Measurements from ENCODE around the gene MAML3.

MAML3 gene

GRCh38 chr4:139913995-139914598 is 239.9 kb downstream of the MAML3 start:
- no peak for TF ChIP-seq POLR2AphosphoS5 (IDR thresholded peaks at IDR 0.05; ENCODE audit: low read depth, low read length)
- no peak for TF ChIP-seq REST (IDR thresholded peaks at IDR 0.05; ENCODE audit: insufficient read depth in 1 of 2, low read depth in 2 of 2, low read length in 2 of 2)
- TF ChIP-seq FOXP2 (optimal IDR thresholded peaks at IDR 0.05; ENCODE audit: borderline replicate concordance, extremely low read depth, extremely low read length, insufficient read depth) = no peak
- TF ChIP-seq SIN3A (IDR thresholded peaks at IDR 0.05; ENCODE audit: borderline replicate concordance, insufficient read depth, low read length) = no peak
- no peak for TF ChIP-seq TAF1 (IDR thresholded peaks at IDR 0.05; ENCODE audit: borderline replicate concordance, insufficient read depth, low read length)

- no peak for TF ChIP-seq REST (IDR thresholded peaks at IDR 0.05; ENCODE audit: insufficient read depth in 1 of 2, low read depth in 2 of 2, low read length in 2 of 2)
Observed at GRCh38 chr4:139913398-139913990, 240.5 kb downstream of the MAML3 start.

GRCh38 chr4:139912445-139912844 is 241.5 kb downstream of the MAML3 start:
- TF ChIP-seq POLR2AphosphoS5 (IDR thresholded peaks at IDR 0.05; ENCODE audit: low read depth, low read length) = no peak
- TF ChIP-seq REST (IDR thresholded peaks at IDR 0.05; ENCODE audit: insufficient read depth in 1 of 2, low read depth in 2 of 2, low read length in 2 of 2) = no peak
- no peak for TF ChIP-seq FOXP2 (optimal IDR thresholded peaks at IDR 0.05; ENCODE audit: borderline replicate concordance, extremely low read depth, extremely low read length, insufficient read depth)
- TF ChIP-seq SIN3A (IDR thresholded peaks at IDR 0.05; ENCODE audit: borderline replicate concordance, insufficient read depth, low read length) = no peak
- TF ChIP-seq TAF1 (IDR thresholded peaks at IDR 0.05; ENCODE audit: borderline replicate concordance, insufficient read depth, low read length) = no peak

GRCh38 chr4:139910106-139910505 is 243.9 kb downstream of the MAML3 start:
- TF ChIP-seq REST (IDR thresholded peaks at IDR 0.05; ENCODE audit: insufficient read depth in 1 of 2, low read depth in 2 of 2, low read length in 2 of 2) (no peak), SIN3A (IDR thresholded peaks at IDR 0.05; ENCODE audit: borderline replicate concordance, insufficient read depth, low read length) (no peak), POLR2AphosphoS5 (IDR thresholded peaks at IDR 0.05; ENCODE audit: low read depth, low read length) (no peak), FOXP2 (optimal IDR thresholded peaks at IDR 0.05; ENCODE audit: borderline replicate concordance, extremely low read depth, extremely low read length, insufficient read depth) (no peak), TAF1 (IDR thresholded peaks at IDR 0.05; ENCODE audit: borderline replicate concordance, insufficient read depth, low read length) (no peak)
